GM12878 (cell line): ENCODE data around the gene DOLPP1. TPM values are rescaled to one million over a fixed set of nuclear protein-coding genes. Genes with fewer than 3 reads are reported as not detected.

Experiments used
- ATAC-seq: fragments of 200-7000 bp; cut with Tn5 transposase; 3 replicates; pipeline ENCODE4 v1.9.1; 2020; ENCODE audit warnings: mild to moderate bottlenecking, moderate library complexity
- BruUV-seq: library from RNA; stranded (reverse); fragments of 400-500 nt; replicated peaks from 2 replicates; lab custom pipeline; 2021; lab: Mats Ljungman, UMichigan
- CTCF ChIA-PET: fragments of 300-600 bp; sonication (Branson Sonifier 250); formaldehyde crosslinking; extraction: SDS; loops from one replicate; lab custom pipeline; 2021; ENCODE audit warnings: inconsistent platforms; lab: Yijun Ruan, JAX
- POLR2A ChIA-PET: fragments of 350-600 bp; formaldehyde crosslinking; extraction: SDS; loops from one replicate; lab custom pipeline; 2021; ENCODE audit warnings: inconsistent platforms; lab: Charles Lee
- RAD21 ChIA-PET: fragments of 300-600 bp; sonication (Branson Sonifier 250); formaldehyde crosslinking; loops from one replicate; lab custom pipeline; 2023; ENCODE audit warnings: antibody characterized with exemption; ENCODE audit not compliant: unreplicated experiment; lab: Charles Lee
- SMC1A ChIA-PET: fragments of 300-600 bp; sonication (Branson Sonifier 250); formaldehyde crosslinking; loops from one replicate; lab custom pipeline; 2023; ENCODE audit not compliant: unreplicated experiment, uncharacterized antibody; lab: Charles Lee
- DNase-seq: peaks from one replicate; pipeline ENCODE4 v3.0.0-alpha.2; 2011; ENCODE audit warnings: low read depth, low spot score
- FAIRE-seq: peaks from 3 replicates; lab custom pipeline; 2011; peaks lifted over from hg19 to GRCh38; lab: Jason Lieb, UNC
- H2AFZ ChIP-seq: 2 replicates; pipeline ENCODE4 v1.6.0; 2011; ENCODE audit warnings: low read depth, low read length, control low read depth; ENCODE audit not compliant: control insufficient read depth
- H3K27ac ChIP-seq: 2 replicates; pipeline ENCODE4 v1.5.1; 2011; ENCODE audit warnings: control low read depth; ENCODE audit not compliant: control insufficient read depth, insufficient read depth
- H3K27me3 ChIP-seq, 2 experiments: replicated peaks in 1 of 2; 2 replicates each; pipeline versions ENCODE4 v1.6.0 to v1.6.1; 2011; ENCODE audit warnings: low read length in 1 of 2; ENCODE audit not compliant: control insufficient read depth in 2 of 2, insufficient read depth in 2 of 2
- H3K36me3 ChIP-seq, 2 experiments: 2 replicates each; pipeline ENCODE4 v1.5.1; 2011; ENCODE audit warnings: low read length in 1 of 2; ENCODE audit not compliant: control insufficient read depth in 2 of 2, insufficient read depth in 2 of 2
- H3K4me1 ChIP-seq: 2 replicates; pipeline ENCODE4 v1.6.1; 2011; ENCODE audit warnings: mild to moderate bottlenecking, low read length, moderate library complexity, mixed read lengths; ENCODE audit not compliant: control insufficient read depth, insufficient read depth
- H3K4me2 ChIP-seq: 2 replicates; pipeline ENCODE4 v1.6.0; 2011; ENCODE audit warnings: control low read depth; ENCODE audit not compliant: control insufficient read depth, insufficient read depth
- H3K4me3 ChIP-seq: fragments of 200-600 bp; sonication (generic); 2 replicates; pipeline ENCODE4 v1.5.1; 2016
- H3K79me2 ChIP-seq: 2 replicates; pipeline ENCODE4 v1.6.0; 2011; ENCODE audit warnings: low read length; ENCODE audit not compliant: control insufficient read depth, insufficient read depth
- H3K9ac ChIP-seq: 2 replicates; pipeline ENCODE4 v1.8.0; 2011; ENCODE audit warnings: low read length, control low read depth, mixed read lengths; ENCODE audit not compliant: control insufficient read depth, insufficient read depth
- H3K9me3 ChIP-seq: replicated peaks from 3 replicates; pipeline ENCODE4 v1.5.1; 2011; ENCODE audit warnings: mild to moderate bottlenecking, low read length; ENCODE audit not compliant: control insufficient read depth, insufficient read depth
- H4K20me1 ChIP-seq: 2 replicates; pipeline ENCODE4 v1.6.0; 2011; ENCODE audit not compliant: control insufficient read depth, insufficient read depth
- BHLHE40 ChIP-seq, 2 experiments: fragments of 450-650 bp in 1 of 2; IDR thresholded peaks; 2 replicates each; pipeline ENCODE4 v1.6.1; 2011 to 2017; ENCODE audit warnings: low read depth in 2 of 2, borderline replicate concordance in 1 of 2, improper control_type of control experiment in 1 of 2, low read length in 1 of 2, mild to moderate bottlenecking in 1 of 2
- EED ChIP-seq: sonication (generic); IDR thresholded peaks from 2 replicates; pipeline ENCODE4 v1.6.1; 2016; ENCODE audit warnings: antibody characterized with exemption, low read depth
- ETV6 ChIP-seq, 2 experiments: fragments of 450-650 bp in 1 of 2; IDR thresholded peaks in 1 of 2; conservative IDR thresholded peaks in 1 of 2; 2 replicates each; pipeline ENCODE4 v1.6.1; 2014; ENCODE audit warnings: antibody characterized with exemption in 1 of 2, borderline replicate concordance in 1 of 2, low read depth in 1 of 2, mild to moderate bottlenecking in 1 of 2, moderate library complexity in 1 of 2
- LARP7 ChIP-seq: fragments of 450-650 bp; IDR thresholded peaks from 2 replicates; pipeline ENCODE4 v1.6.1; 2017; ENCODE audit warnings: mild to moderate bottlenecking
- NFXL1 ChIP-seq: fragments of 450-650 bp; IDR thresholded peaks from 2 replicates; pipeline ENCODE4 v1.6.1; 2017; ENCODE audit warnings: antibody characterized with exemption, mild to moderate bottlenecking, borderline replicate concordance
- PAX8 ChIP-seq: fragments of 450-650 bp; IDR thresholded peaks from 2 replicates; pipeline ENCODE4 v1.6.1; 2017; ENCODE audit warnings: mild to moderate bottlenecking, moderate library complexity
- POLR2AphosphoS5 ChIP-seq: IDR thresholded peaks from 2 replicates; pipeline ENCODE4 v1.6.1; 2011; ENCODE audit warnings: mild to moderate bottlenecking, low read length, inconsistent platforms
- SMAD1 ChIP-seq: fragments of 450-650 bp; IDR thresholded peaks from 2 replicates; pipeline ENCODE4 v1.6.1; 2018; ENCODE audit warnings: mild to moderate bottlenecking, low read depth; ENCODE audit not compliant: partially characterized antibody
- SREBF1 ChIP-seq: IDR thresholded peaks from 2 replicates; pipeline ENCODE4 v1.6.1; 2012; ENCODE audit warnings: mild to moderate bottlenecking, low read length
- SREBF2 ChIP-seq: IDR thresholded peaks from 2 replicates; pipeline ENCODE4 v1.6.1; 2012; ENCODE audit warnings: mild to moderate bottlenecking, low read length
- USF1 ChIP-seq: IDR thresholded peaks from 2 replicates; pipeline ENCODE4 v1.6.1; 2011; ENCODE audit warnings: borderline replicate concordance, low read depth, mild to moderate bottlenecking, moderate library complexity, mixed read lengths, low read length; ENCODE audit not compliant: insufficient read depth; ENCODE audit errors: extremely low read length
- WGBS: methylation state at CpG from one replicate; pipeline ENCODE4 v1.1.6; 2016; ENCODE audit warnings: low lambda C conversion rate; ENCODE audit not compliant: insufficient replicate concordance, insufficient coverage; ENCODE audit errors: missing lambda C conversion rate; 5-methylcytosine and 5-hydroxymethylcytosine counted together
- in situ Hi-C: fragments of 300-500 bp; cut with MboI; formaldehyde crosslinking; loops from 9 replicates; pipeline ENCODE4 v1.14.3; 2018; ENCODE audit warnings: mixed read lengths
- intact Hi-C: fragments of 100-400 bp; cut with micrococcal nuclease; formaldehyde crosslinking; loops from one replicate; pipeline ENCODE4 v1.14.2; 2022; ENCODE audit not compliant: unreplicated experiment
- polyA plus RNA-seq, 11 experiments: library from polyadenylated mRNA; depleted of rRNA in 4 of 11; unstranded in 6 of 11; stranded (reverse) in 5 of 11; fragments of >200 nt; fragmentation: Nextera tagmentation in 4 of 11; fragmentation: Illumina TruSeq in 1 of 11; extraction: Ambion mirVana in 4 of 11; extraction: Trizol in 1 of 11; gene quantifications; 1 replicate in 1 of 11; 2 replicates in 10 of 11; pipeline versions ENCODE4 v1.2.1 to v1.2.3, GENCODE V29; 2011 to 2016; ENCODE audit warnings: inconsistent platforms in 2 of 11, missing spikeins in 2 of 11, low read depth in 1 of 11
- total RNA-seq, 4 experiments: library from RNA; depleted of rRNA in 3 of 4; stranded (reverse); fragments of >200 nt in 3 of 4; fragmentation: Illumina TruSeq in 1 of 4; extraction: Trizol in 1 of 4; gene quantifications; 2 replicates each; pipeline versions ENCODE4 v1.2.1 to v1.2.3, GENCODE V29; 2013 to 2021
- TF ChIP-seq, protein P1 (sequence below): fragments of 450-650 bp; IDR thresholded peaks from 2 replicates; pipeline ENCODE4 v1.6.1; 2017; ENCODE audit warnings: mild to moderate bottlenecking, low read depth, inconsistent platforms; ENCODE audit not compliant: poor library complexity, severe bottlenecking

Gene DOLPP1
- total and polyA plus RNA-seq, 10 of the 15 experiments (the other 5 are each of a cell fraction or from before 2014, with no cell fraction given), result 0.76 to 19.9 (median 13.4) TPM

DNA sequence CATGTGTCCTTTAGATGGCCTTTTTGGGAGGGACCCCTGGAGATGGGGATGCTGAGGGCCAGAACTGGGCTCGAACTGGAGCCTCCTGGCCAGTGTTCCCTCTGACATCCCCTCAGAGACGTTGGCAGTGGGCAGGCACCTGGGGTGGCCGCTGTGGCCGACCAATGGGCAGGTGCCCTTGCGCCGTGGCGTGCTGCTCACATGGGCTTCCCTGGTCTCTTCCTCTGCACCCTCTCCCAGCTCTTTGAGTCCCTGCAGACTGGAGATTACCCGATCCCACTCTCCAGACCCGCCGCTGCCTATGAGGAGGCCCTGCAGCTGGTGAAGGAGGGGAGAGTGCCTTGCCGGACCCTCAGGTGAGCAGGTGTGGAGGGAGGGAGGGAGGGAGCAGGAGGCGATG, 19.9 kb upstream of the DOLPP1 start:
- ChIA-PET CTCF (no interaction called here), RAD21 (no interaction called here), POLR2A (no interaction called here), SMC1A (no interaction called here)
- Histone ChIP-seq H3K4me1 (no peaks in the 10 kb centered on the region), H3K4me3 (no peak overlapping the region), H3K4me2 (no peak overlapping the region), H2AFZ (no peak overlapping the region), H3K27ac (no peak overlapping the region), H3K27me3 (no peaks in the 10 kb centered on the region), H3K79me2 (no peaks in the 10 kb centered on the region), H3K9me3 (no peaks in the 10 kb centered on the region), H4K20me1 (no peaks in the 10 kb centered on the region), H3K36me3 (peaks cover 7 to 10% of the 10 kb centered on the region in 2 experiments; a peak in 3 of 4 replicates), H3K9ac (no peak overlapping the region)
- ATAC-seq, result no peak
- in situ Hi-C loops, result no loop called here
- no peak for TF ChIP-seq SREBF2
- no peak for TF ChIP-seq NFXL1
- TF ChIP-seq LARP7, result no peak
- TF ChIP-seq EED, result no peak
- TF ChIP-seq POLR2AphosphoS5, result no peak
- no peak for TF ChIP-seq SREBF1
- WGBS, result 93% methylated on average over 10 of the region's 12 CpGs
- no peak for DNase-seq
- BruUV-seq, result no TSS peak
- FAIRE-seq, result no peak
- intact Hi-C loops, result no loop called here

DNA sequence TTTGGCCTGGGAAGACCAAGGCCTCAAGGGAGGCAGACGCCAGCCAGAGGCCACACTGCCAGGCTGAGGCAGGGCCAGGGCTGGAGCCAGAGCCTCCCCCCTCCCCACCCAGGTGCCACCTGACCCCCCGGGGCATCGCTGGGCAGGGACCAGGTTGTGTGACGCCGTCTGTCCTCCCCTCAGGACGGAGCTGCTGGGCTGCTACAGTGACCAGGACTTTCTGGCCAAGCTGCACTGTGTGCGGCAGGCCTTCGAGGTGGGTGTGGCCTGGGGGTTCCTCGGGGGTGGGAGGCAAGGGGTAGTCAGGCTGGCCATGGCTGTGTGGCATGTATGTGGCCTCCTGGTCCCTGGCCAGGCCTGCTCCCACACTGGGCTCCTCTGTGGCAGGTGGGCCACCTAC, 17.9 kb upstream of the DOLPP1 start:
- no peak overlapping the region for H2AFZ ChIP-seq
- TF ChIP-seq PAX8, result no peak
- TF ChIP-seq ETV6 (conservative IDR thresholded peaks at IDR 0.05 in 1 of 2, IDR thresholded peaks at IDR 0.05 in 1 of 2; ENCODE audit: borderline replicate concordance in 1 of 2, low read depth in 1 of 2), result no peak
- no peak for TF ChIP-seq SMAD1
- TF ChIP-seq BHLHE40 (IDR thresholded peaks at IDR 0.05; ENCODE audit: borderline replicate concordance in 1 of 2, low read depth in 2 of 2, low read length in 1 of 2), result no peak
- TF ChIP-seq, protein P1, sequence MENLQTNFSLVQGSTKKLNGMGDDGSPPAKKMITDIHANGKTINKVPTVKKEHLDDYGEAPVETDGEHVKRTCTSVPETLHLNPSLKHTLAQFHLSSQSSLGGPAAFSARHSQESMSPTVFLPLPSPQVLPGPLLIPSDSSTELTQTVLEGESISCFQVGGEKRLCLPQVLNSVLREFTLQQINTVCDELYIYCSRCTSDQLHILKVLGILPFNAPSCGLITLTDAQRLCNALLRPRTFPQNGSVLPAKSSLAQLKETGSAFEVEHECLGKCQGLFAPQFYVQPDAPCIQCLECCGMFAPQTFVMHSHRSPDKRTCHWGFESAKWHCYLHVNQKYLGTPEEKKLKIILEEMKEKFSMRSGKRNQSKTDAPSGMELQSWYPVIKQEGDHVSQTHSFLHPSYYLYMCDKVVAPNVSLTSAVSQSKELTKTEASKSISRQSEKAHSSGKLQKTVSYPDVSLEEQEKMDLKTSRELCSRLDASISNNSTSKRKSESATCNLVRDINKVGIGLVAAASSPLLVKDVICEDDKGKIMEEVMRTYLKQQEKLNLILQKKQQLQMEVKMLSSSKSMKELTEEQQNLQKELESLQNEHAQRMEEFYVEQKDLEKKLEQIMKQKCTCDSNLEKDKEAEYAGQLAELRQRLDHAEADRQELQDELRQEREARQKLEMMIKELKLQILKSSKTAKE, result no peak
- no peak for TF ChIP-seq USF1
- TF ChIP-seq POLR2AphosphoS5, result no peak
- RAD21 ChIA-PET, result no interaction called here
- no TSS peak for BruUV-seq
- no peaks in the 10 kb centered on the region for H3K4me1 ChIP-seq
- in situ Hi-C loops, result no loop called here
- no peak for ATAC-seq
- POLR2A ChIA-PET, result no interaction called here
- no peak overlapping the region for H3K4me3 ChIP-seq
- SMC1A ChIA-PET, result no interaction called here
- intact Hi-C loops, result no loop called here
- H3K27me3 ChIP-seq, result no peaks in the 10 kb centered on the region
- 83% methylated on average over 4 of the region's 9 CpGs for WGBS
- CTCF ChIA-PET, result no interaction called here
- H3K36me3 ChIP-seq, result peaks cover 7 to 10% of the 10 kb centered on the region in 2 experiments; a peak in 3 of 4 replicates
- DNase-seq, result no peak
- H4K20me1 ChIP-seq, result no peaks in the 10 kb centered on the region
- no peak overlapping the region for H3K27ac ChIP-seq
- no peaks in the 10 kb centered on the region for H3K9me3 ChIP-seq
- no peak overlapping the region for H3K4me2 ChIP-seq
- FAIRE-seq, result no peak
- no peak overlapping the region for H3K9ac ChIP-seq
- no peaks in the 10 kb centered on the region for H3K79me2 ChIP-seq
